GM23338 (cell line): Measurements from ENCODE around the gene PAK1IP1. TPM values are rescaled to one million over a fixed set of nuclear protein-coding genes. Genes with fewer than 3 reads are reported as not detected.

ENCODE experiments used
- ATAC-seq: fragments of 200-7000 bp; cut with Tn5 transposase; 3 replicates; pipeline ENCODE4 v1.9.1; 2020
- DNase-seq: peaks from one replicate; pipeline ENCODE4 v3.0.0-alpha.2; 2015; ENCODE audit warnings: low spot score
- H2AFZ ChIP-seq: fragments of 200-600 bp; sonication (generic); 2 replicates; pipeline ENCODE4 v1.8.0; 2016; ENCODE audit warnings: antibody characterized with exemption, mild to moderate bottlenecking, moderate library complexity
- H3F3A ChIP-seq: fragments of 200-600 bp; sonication (generic); replicated peaks from 2 replicates; pipeline ENCODE4 v1.8.0; 2017; ENCODE audit warnings: antibody characterized with exemption, mixed run types, low read depth
- H3K27ac ChIP-seq: fragments of 200-600 bp; sonication (generic); 2 replicates; pipeline ENCODE4 v1.6.1; 2016; ENCODE audit warnings: low read depth
- H3K27me3 ChIP-seq: fragments of 200-600 bp; sonication (generic); 2 replicates; pipeline ENCODE4 v1.8.0; 2016; ENCODE audit warnings: mild to moderate bottlenecking, mixed run types, moderate library complexity; ENCODE audit not compliant: insufficient read depth
- H3K36me3 ChIP-seq: fragments of 200-600 bp; sonication (generic); 2 replicates; pipeline ENCODE4 v1.8.0; 2016; ENCODE audit warnings: mild to moderate bottlenecking; ENCODE audit not compliant: insufficient read depth
- H3K4me1 ChIP-seq: fragments of 200-600 bp; sonication (generic); 2 replicates; pipeline ENCODE4 v1.8.0; 2016; ENCODE audit warnings: mild to moderate bottlenecking, moderate library complexity; ENCODE audit not compliant: insufficient read depth
- H3K4me2 ChIP-seq: fragments of 200-600 bp; sonication (generic); 2 replicates; pipeline ENCODE4 v1.7.1; 2017; ENCODE audit warnings: mixed run types
- H3K4me3 ChIP-seq: fragments of 200-600 bp; sonication (generic); 2 replicates; pipeline ENCODE4 v1.6.1; 2016; ENCODE audit warnings: mixed run types
- H3K79me2 ChIP-seq: fragments of 200-600 bp; sonication (generic); replicated peaks from 2 replicates; pipeline ENCODE4 v1.8.0; 2017; ENCODE audit warnings: mild to moderate bottlenecking; ENCODE audit not compliant: insufficient read depth
- H3K9me2 ChIP-seq: fragments of 200-600 bp; sonication (generic); 2 replicates; pipeline ENCODE4 v1.8.0; 2017; ENCODE audit not compliant: insufficient read depth
- H4K20me1 ChIP-seq: fragments of 200-600 bp; sonication (generic); replicated peaks from 2 replicates; pipeline ENCODE4 v1.8.0; 2017; ENCODE audit warnings: mild to moderate bottlenecking; ENCODE audit not compliant: insufficient read depth
- H3K27ac Mint-ChIP-seq: 2 replicates; pipeline ENCODE4 v1.8.0; 2020; ENCODE audit warnings: inconsistent platforms, mild to moderate bottlenecking, moderate library complexity, mixed read lengths
- H3K27me3 Mint-ChIP-seq: 3 replicates; pipeline ENCODE4 v1.8.0; 2022; ENCODE audit warnings: low read depth, mild to moderate bottlenecking, moderate library complexity, mixed read lengths, inconsistent platforms; ENCODE audit not compliant: insufficient read depth, poor library complexity
- H3K36me3 Mint-ChIP-seq: 3 replicates; pipeline ENCODE4 v1.8.0; 2021; ENCODE audit warnings: low read depth, mild to moderate bottlenecking, inconsistent platforms, moderate library complexity, mixed read lengths
- H3K4me1 Mint-ChIP-seq: 3 replicates; pipeline ENCODE4 v1.8.0; 2020; ENCODE audit warnings: mild to moderate bottlenecking, inconsistent platforms, mixed read lengths
- H3K4me3 Mint-ChIP-seq: 3 replicates; pipeline ENCODE4 v1.8.0; 2021; ENCODE audit warnings: moderate library complexity, mild to moderate bottlenecking, inconsistent platforms, mixed read lengths
- H3K9me3 Mint-ChIP-seq: 3 replicates; pipeline ENCODE4 v1.8.0; 2020; ENCODE audit warnings: moderate library complexity, mild to moderate bottlenecking, inconsistent platforms, mixed read lengths
- CREB1 ChIP-seq: fragments of 250-450 bp; sonication (Bioruptor Pico); IDR thresholded peaks from 2 replicates; pipeline ENCODE4 v1.5.0; 2020; ENCODE audit warnings: low read depth, mild to moderate bottlenecking, moderate library complexity
- EZH2 ChIP-seq: fragments of 200-600 bp; sonication (generic); IDR thresholded peaks from one replicate; pipeline ENCODE4 v1.8.0; 2017; ENCODE audit warnings: antibody characterized with exemption, mild to moderate bottlenecking, low read depth; ENCODE audit not compliant: unreplicated experiment
- EZH2phosphoT487 ChIP-seq: fragments of 200-600 bp; sonication (generic); IDR thresholded peaks from one replicate; pipeline ENCODE4 v1.8.1; 2018; ENCODE audit warnings: antibody characterized with exemption; ENCODE audit not compliant: unreplicated experiment
- JUNB ChIP-seq: IDR thresholded peaks from one replicate; pipeline ENCODE4 v1.6.1; 2016; ENCODE audit warnings: antibody characterized with exemption; ENCODE audit not compliant: unreplicated experiment
- NANOG ChIP-seq: IDR thresholded peaks from 2 replicates; pipeline ENCODE4 v1.6.1; 2016; ENCODE audit warnings: antibody characterized with exemption, borderline replicate concordance
- POLR2AphosphoS5 ChIP-seq: IDR thresholded peaks from 2 replicates; pipeline ENCODE4 v1.6.1; 2016; ENCODE audit warnings: antibody characterized with exemption, low read depth
- STAT1 ChIP-seq: IDR thresholded peaks from one replicate; pipeline ENCODE4 v1.6.1; 2016; ENCODE audit warnings: antibody characterized with exemption; ENCODE audit not compliant: unreplicated experiment
- ZNF114 ChIP-seq: fragments of 250-450 bp; sonication (Bioruptor Pico); IDR thresholded peaks from 2 replicates; pipeline ENCODE4 v1.5.0; 2020; ENCODE audit warnings: mild to moderate bottlenecking, moderate library complexity
- ZNF331 ChIP-seq: fragments of 250-450 bp; sonication (Bioruptor Pico); IDR thresholded peaks from 2 replicates; pipeline ENCODE4 v1.5.0; 2020; ENCODE audit warnings: low read depth, mild to moderate bottlenecking, moderate library complexity
- polyA plus RNA-seq: library from polyadenylated mRNA; unstranded; fragments of >200 nt; fragmentation: Nextera tagmentation; extraction: Ambion mirVana; gene quantifications from 2 replicates; pipeline ENCODE4 v1.2.1, GENCODE V29; 2016
- total RNA-seq: library from RNA; depleted of rRNA; stranded (reverse); fragments of >200 nt; shearing (Covaris generic); gene quantifications from 2 replicates; pipeline ENCODE4 v1.2.3, GENCODE V29; 2014
- TF ChIP-seq, protein P1 (sequence below), 2 experiments: fragments of 200-600 bp in 1 of 2; sonication (generic) in 1 of 2; conservative IDR thresholded peaks; 2 replicates each; pipeline versions ENCODE4 v1.5.1 to v1.6.1; 2016 to 2017; ENCODE audit warnings: antibody characterized with exemption in 2 of 2, low read depth in 2 of 2, mild to moderate bottlenecking in 2 of 2, moderate library complexity in 1 of 2
- TF ChIP-seq, protein P2 (sequence below): fragments of 250-450 bp; sonication (Bioruptor Pico); IDR thresholded peaks from 2 replicates; pipeline ENCODE4 v1.5.0; 2020; ENCODE audit warnings: mild to moderate bottlenecking, moderate library complexity
- TF ChIP-seq, protein P3 (sequence below): IDR thresholded peaks from 2 replicates; pipeline ENCODE4 v1.6.1; 2016; ENCODE audit warnings: antibody characterized with exemption

The PAK1IP1 gene
- total and polyA plus RNA-seq, 2 experiments from 2014 or later = 45.5 to 93.2 TPM

DNA sequence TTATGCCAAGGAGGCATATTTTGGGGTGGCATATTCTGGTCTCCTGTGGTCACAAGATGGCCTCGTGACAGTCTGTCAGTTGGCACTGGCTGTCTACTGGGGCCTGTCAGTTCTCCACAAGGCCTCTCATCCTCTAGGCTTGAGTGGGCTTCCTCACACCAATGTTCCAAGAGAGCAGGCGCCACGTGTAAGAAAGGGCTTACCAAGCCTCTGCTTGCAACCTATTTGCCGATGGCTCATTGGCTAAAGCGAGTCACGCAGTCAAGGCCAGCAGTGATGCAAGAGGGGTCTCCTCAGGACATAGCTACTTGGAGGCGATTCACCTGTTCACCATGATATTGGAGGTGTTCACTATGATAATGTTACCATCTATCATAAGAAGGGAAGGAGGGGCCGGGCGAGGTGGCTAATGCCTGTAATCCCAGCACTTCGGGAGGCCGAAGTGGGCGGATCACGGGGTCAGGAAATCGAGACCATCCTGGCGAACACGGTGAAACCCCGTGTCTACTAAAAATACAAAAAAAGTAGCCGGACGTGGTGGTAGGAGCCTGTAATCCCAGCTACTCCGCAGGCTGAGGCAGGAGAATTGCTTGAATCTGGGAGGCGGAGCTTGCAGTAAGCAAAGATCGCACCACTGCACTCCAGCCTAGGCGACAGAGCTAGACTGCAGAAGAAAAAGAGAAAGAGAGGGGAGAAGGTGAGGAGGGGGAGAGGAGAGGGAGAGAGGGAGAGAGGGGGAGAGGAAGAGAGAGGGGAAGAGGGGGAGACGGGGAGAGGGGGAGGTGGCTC is 35.7 kb upstream of the PAK1IP1 start:
- H2AFZ ChIP-seq = peak overlapping the region; percentile 61
- H3K4me3 ChIP-seq = peak overlapping the region; percentile 73
- peaks cover 7% of the 10 kb centered on the region; the same call in 2 of the 3 replicates for H3K9me3 Mint-ChIP-seq
- H3K36me3 Mint-ChIP-seq = no peaks in the 10 kb centered on the region
- H3K4me3 Mint-ChIP-seq = peak overlapping the region; percentile 27; the same call in 2 of the 3 replicates
- peak; percentile 18 for DNase-seq
- no peak overlapping the region for H3K27ac Mint-ChIP-seq
- H3F3A ChIP-seq = 0 out of 2 replicates have a peak, but pooled peaks cover 3% of the 10 kb centered on the region
- H3K9me2 ChIP-seq = 0 out of 2 replicates have a peak, but pooled peaks cover 16% of the 10 kb centered on the region
- H3K27ac ChIP-seq = no peak overlapping the region
- H3K79me2 ChIP-seq = no peaks in the 10 kb centered on the region
- H3K4me2 ChIP-seq = peak overlapping the region; percentile 84
- H3K4me1 Mint-ChIP-seq = peaks cover 3% of the 10 kb centered on the region; the same call in 2 of the 3 replicates
- H3K27me3 Mint-ChIP-seq = peaks cover 8% of the 10 kb centered on the region
- no peaks in the 10 kb centered on the region for H4K20me1 ChIP-seq
- no peaks in the 10 kb centered on the region for H3K36me3 ChIP-seq
- peak; percentile 63 for ATAC-seq
- H3K27me3 ChIP-seq = peaks cover 13% of the 10 kb centered on the region
- no peak for TF ChIP-seq EZH2
- no peak for TF ChIP-seq CREB1 (CRISPR knock-in tag)
- no peak for TF ChIP-seq ZNF114 (CRISPR knock-in tag)
- no peak for TF ChIP-seq ZNF331 (CRISPR knock-in tag)
- no peak for TF ChIP-seq POLR2AphosphoS5
- TF ChIP-seq, protein P1, sequence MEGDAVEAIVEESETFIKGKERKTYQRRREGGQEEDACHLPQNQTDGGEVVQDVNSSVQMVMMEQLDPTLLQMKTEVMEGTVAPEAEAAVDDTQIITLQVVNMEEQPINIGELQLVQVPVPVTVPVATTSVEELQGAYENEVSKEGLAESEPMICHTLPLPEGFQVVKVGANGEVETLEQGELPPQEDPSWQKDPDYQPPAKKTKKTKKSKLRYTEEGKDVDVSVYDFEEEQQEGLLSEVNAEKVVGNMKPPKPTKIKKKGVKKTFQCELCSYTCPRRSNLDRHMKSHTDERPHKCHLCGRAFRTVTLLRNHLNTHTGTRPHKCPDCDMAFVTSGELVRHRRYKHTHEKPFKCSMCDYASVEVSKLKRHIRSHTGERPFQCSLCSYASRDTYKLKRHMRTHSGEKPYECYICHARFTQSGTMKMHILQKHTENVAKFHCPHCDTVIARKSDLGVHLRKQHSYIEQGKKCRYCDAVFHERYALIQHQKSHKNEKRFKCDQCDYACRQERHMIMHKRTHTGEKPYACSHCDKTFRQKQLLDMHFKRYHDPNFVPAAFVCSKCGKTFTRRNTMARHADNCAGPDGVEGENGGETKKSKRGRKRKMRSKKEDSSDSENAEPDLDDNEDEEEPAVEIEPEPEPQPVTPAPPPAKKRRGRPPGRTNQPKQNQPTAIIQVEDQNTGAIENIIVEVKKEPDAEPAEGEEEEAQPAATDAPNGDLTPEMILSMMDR (conservative IDR thresholded peaks at IDR 0.05; ENCODE audit: low read depth in 2 of 2) = no peak
- no peak for TF ChIP-seq EZH2phosphoT487
- TF ChIP-seq, protein P2, sequence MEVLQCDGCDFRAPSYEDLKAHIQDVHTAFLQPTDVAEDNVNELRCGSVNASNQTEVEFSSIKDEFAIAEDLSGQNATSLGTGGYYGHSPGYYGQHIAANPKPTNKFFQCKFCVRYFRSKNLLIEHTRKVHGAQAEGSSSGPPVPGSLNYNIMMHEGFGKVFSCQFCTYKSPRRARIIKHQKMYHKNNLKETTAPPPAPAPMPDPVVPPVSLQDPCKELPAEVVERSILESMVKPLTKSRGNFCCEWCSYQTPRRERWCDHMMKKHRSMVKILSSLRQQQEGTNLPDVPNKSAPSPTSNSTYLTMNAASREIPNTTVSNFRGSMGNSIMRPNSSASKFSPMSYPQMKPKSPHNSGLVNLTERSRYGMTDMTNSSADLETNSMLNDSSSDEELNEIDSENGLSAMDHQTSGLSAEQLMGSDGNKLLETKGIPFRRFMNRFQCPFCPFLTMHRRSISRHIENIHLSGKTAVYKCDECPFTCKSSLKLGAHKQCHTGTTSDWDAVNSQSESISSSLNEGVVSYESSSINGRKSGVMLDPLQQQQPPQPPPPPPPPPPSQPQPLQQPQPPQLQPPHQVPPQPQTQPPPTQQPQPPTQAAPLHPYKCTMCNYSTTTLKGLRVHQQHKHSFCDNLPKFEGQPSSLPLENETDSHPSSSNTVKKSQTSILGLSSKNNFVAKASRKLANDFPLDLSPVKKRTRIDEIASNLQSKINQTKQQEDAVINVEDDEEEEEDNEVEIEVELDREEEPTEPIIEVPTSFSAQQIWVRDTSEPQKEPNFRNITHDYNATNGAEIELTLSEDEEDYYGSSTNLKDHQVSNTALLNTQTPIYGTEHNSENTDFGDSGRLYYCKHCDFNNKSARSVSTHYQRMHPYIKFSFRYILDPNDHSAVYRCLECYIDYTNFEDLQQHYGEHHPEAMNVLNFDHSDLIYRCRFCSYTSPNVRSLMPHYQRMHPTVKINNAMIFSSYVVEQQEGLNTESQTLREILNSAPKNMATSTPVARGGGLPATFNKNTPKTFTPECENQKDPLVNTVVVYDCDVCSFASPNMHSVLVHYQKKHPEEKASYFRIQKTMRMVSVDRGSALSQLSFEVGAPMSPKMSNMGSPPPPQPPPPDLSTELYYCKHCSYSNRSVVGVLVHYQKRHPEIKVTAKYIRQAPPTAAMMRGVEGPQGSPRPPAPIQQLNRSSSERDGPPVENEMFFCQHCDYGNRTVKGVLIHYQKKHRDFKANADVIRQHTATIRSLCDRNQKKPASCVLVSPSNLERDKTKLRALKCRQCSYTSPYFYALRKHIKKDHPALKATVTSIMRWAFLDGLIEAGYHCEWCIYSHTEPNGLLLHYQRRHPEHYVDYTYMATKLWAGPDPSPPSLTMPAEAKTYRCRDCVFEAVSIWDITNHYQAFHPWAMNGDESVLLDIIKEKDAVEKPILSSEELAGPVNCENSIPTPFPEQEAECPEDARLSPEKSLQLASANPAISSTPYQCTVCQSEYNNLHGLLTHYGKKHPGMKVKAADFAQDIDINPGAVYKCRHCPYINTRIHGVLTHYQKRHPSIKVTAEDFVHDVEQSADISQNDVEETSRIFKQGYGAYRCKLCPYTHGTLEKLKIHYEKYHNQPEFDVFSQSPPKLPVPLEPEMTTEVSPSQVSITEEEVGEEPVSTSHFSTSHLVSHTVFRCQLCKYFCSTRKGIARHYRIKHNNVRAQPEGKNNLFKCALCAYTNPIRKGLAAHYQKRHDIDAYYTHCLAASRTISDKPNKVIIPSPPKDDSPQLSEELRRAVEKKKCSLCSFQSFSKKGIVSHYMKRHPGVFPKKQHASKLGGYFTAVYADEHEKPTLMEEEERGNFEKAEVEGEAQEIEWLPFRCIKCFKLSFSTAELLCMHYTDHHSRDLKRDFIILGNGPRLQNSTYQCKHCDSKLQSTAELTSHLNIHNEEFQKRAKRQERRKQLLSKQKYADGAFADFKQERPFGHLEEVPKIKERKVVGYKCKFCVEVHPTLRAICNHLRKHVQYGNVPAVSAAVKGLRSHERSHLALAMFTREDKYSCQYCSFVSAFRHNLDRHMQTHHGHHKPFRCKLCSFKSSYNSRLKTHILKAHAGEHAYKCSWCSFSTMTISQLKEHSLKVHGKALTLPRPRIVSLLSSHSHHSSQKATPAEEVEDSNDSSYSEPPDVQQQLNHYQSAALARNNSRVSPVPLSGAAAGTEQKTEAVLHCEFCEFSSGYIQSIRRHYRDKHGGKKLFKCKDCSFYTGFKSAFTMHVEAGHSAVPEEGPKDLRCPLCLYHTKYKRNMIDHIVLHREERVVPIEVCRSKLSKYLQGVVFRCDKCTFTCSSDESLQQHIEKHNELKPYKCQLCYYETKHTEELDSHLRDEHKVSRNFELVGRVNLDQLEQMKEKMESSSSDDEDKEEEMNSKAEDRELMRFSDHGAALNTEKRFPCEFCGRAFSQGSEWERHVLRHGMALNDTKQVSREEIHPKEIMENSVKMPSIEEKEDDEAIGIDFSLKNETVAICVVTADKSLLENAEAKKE (CRISPR knock-in tag) = no peak
- no peak for TF ChIP-seq JUNB
- TF ChIP-seq NANOG = no peak
- TF ChIP-seq STAT1 = no peak
- TF ChIP-seq, protein P3, sequence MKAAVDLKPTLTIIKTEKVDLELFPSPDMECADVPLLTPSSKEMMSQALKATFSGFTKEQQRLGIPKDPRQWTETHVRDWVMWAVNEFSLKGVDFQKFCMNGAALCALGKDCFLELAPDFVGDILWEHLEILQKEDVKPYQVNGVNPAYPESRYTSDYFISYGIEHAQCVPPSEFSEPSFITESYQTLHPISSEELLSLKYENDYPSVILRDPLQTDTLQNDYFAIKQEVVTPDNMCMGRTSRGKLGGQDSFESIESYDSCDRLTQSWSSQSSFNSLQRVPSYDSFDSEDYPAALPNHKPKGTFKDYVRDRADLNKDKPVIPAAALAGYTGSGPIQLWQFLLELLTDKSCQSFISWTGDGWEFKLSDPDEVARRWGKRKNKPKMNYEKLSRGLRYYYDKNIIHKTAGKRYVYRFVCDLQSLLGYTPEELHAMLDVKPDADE = no peak
- H3K4me1 ChIP-seq = no peaks in the 10 kb centered on the region
